ENCODE measurements around the gene MYL12A. TPM values are rescaled to one million over a fixed set of nuclear protein-coding genes. Genes with fewer than 3 reads are reported as not detected.
"Not testable (repeated sequence)": the region's sequence is repeated elsewhere in the genome, so short reads cannot be mapped to it uniquely, and the experiment has no call there.

MYL12A gene
- polyA plus RNA-seq, 4 donors = 270 to 708 (median 541) TPM

DNA sequence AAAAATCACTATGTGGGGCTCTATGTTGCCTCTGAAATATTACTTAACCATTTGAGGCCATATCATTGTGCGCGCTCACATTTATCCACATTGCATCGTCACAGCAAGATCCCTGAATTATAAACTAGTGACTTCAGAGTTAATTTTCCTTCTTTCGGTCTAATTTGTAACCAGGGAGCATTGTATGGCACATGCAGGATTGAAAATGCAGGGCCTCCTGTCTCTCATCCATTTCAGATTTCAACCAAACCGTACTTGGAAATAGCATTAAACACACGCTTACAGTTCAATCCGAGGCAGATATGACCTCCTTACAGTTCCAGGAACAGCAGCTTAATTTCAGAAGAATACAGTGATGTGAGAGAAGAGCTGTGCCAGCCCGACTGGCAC lies 28.4 kb upstream of the MYL12A start:
- 78 to 87% (median 84%) methylated on average over 8 of the region's 8 CpGs for WGBS, 3 donors
- Histone ChIP-seq H3K4me3 (ENCODE audit: low read depth in 1 of 3, low read length in 3 of 3) (no peak overlapping the region), H3K27me3 (ENCODE audit: control insufficient read depth in 3 of 3, insufficient read depth in 3 of 3, low read length in 3 of 3) (no peaks in the 10 kb centered on the region), H3K36me3 (ENCODE audit: control insufficient read depth in 3 of 3, insufficient read depth in 2 of 3, low read depth in 1 of 3, low read length in 3 of 3) (peaks cover 0 to 8% (median 0%) of the 10 kb centered on the region in 3 donors), H3K27ac (ENCODE audit: low read depth in 1 of 3, low read length in 2 of 3) (peak overlapping the region in 2 of 3 donors; percentile 1 to 94), H3K9me3 (ENCODE audit: control insufficient read depth in 2 of 2, insufficient read depth in 1 of 2, low read depth in 1 of 2, low read length in 1 of 2) (peaks cover 0 to 12% of the 10 kb centered on the region in 2 donors), H3K4me1 (ENCODE audit: control insufficient read depth in 3 of 3, insufficient read depth in 2 of 3, low read depth in 1 of 3, low read length in 2 of 3) (peaks cover 0 to 39% (median 5%) of the 10 kb centered on the region in 3 donors)
- no peak for FAIRE-seq
- DNase-seq = no peak

DNA sequence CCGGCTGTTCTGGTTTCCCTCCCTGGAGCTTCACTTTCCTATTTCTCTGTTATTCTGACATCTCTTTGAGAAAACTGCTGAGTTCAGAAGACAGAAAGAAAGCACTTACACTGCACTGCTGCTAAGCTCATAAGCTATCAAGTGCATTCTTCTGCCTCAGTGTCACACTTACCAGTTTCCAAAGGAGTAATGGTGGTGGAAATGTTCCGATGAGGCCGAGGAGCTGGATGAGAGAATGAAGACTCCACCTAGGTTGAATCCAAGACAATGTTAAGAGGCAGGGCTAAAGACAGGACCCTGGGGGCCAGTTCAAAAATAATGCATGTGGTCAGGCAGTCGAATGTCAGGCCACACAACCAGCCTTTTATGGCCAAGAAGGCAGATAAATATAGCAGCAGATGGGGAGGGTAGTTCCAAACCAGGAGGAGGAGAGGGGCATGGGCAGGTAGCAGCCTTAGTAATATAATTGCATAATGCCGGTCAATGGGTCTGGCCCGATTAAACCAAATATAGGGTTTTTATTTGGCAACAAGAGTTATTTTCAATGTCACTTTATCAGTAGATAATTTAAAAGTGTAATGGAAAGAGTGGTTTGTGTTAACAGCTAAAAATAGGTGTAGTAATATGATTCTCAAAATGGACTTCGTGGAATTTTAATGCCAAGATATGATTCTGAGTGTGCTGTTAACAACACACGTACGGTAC lies 27.8 kb upstream of the MYL12A start, which contains the start of gene MYOM1:
MYOM1 (minus strand) TSS at position 338 of the 705 bp plus-strand sequence. CDS start 4,745 bp downstream, outside the sequence.
- DNase-seq (peak in 1 of 2 donors; percentile 32), FAIRE-seq (no peak)
- Histone ChIP-seq H3K4me3 (ENCODE audit: low read depth in 1 of 3, low read length in 3 of 3) (no peak within 1 kb of the TSS), H3K36me3 (ENCODE audit: control insufficient read depth in 3 of 3, insufficient read depth in 2 of 3, low read depth in 1 of 3, low read length in 3 of 3) (peaks cover 0 to 4% (median 0%) of the 10 kb centered on the region in 3 donors), H3K9me3 (ENCODE audit: control insufficient read depth in 2 of 2, insufficient read depth in 1 of 2, low read depth in 1 of 2, low read length in 1 of 2) (peaks cover 0 to 10% of the 10 kb centered on the region in 2 donors), H3K4me1 (ENCODE audit: control insufficient read depth in 3 of 3, insufficient read depth in 2 of 3, low read depth in 1 of 3, low read length in 2 of 3) (peaks cover 0 to 41% (median 5%) of the 10 kb centered on the region in 3 donors), H3K27ac (ENCODE audit: low read depth in 1 of 3, low read length in 2 of 3) (peak within 1 kb of the TSS; percentile 1 to 94 (median 15)), H3K27me3 (ENCODE audit: control insufficient read depth in 3 of 3, insufficient read depth in 3 of 3, low read length in 3 of 3) (no peaks in the 10 kb centered on the region)
- WGBS, 3 donors = 79 to 89% (median 83%) methylated on average over 9 of the region's 9 CpGs

DNA sequence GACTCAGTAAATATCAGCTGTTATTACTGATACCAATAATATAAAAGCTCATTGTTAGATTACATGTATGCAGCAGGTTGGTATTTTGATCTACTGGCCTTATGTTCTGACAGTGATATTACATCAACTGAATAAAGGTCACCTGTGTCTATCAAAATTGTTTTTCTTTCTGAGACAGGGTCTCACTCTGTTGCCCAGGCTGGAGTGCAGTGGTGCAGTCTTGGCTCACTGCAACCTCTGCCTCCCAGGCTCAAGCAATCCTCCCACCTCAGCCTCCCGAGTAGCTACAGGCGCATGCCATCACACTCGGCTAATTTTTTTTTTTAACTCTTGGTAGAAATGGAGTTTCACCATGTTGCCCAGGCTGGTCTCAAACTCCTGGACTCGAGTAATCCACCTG lies 26.7 kb upstream of the MYL12A start:
- DNase-seq; H3K36me3 ChIP-seq (ENCODE audit: control insufficient read depth in 3 of 3, insufficient read depth in 2 of 3, low read depth in 1 of 3, low read length in 3 of 3); H3K27me3 ChIP-seq (ENCODE audit: control insufficient read depth in 3 of 3, insufficient read depth in 3 of 3, low read length in 3 of 3); H3K4me3 ChIP-seq (ENCODE audit: low read depth in 1 of 3, low read length in 3 of 3); FAIRE-seq; H3K9me3 ChIP-seq (ENCODE audit: control insufficient read depth in 2 of 2, insufficient read depth in 1 of 2, low read depth in 1 of 2, low read length in 1 of 2): not testable (repeated sequence)
- peak overlapping the region in 1 of 3 donors; percentile 15 for H3K27ac ChIP-seq (ENCODE audit: low read depth in 1 of 3, low read length in 2 of 3)
- 89 to 90% (median 89%) methylated on average over 4 of the region's 4 CpGs for WGBS, 3 donors
- H3K4me1 ChIP-seq (ENCODE audit: control insufficient read depth in 3 of 3, insufficient read depth in 2 of 3, low read depth in 1 of 3, low read length in 2 of 3) = peaks cover 0 to 49% (median 10%) of the 10 kb centered on the region in 3 donors

- WGBS, 3 donors = 93 to 96% (median 93%) methylated on average over 6 of the region's 6 CpGs
These were observed 26.1 kb upstream of the MYL12A start for GRCh38 chr18:3221496-3221895.

GRCh38 chr18:3223356-3223755 lies 24.2 kb upstream of the MYL12A start:
- H3K27ac ChIP-seq (ENCODE audit: low read depth in 1 of 3, low read length in 2 of 3) = peak overlapping the region in 1 of 3 donors; percentile 26
- no peaks in the 10 kb centered on the region for H3K27me3 ChIP-seq (ENCODE audit: control insufficient read depth in 3 of 3, insufficient read depth in 3 of 3, low read length in 3 of 3)
- H3K4me1 ChIP-seq (ENCODE audit: control insufficient read depth in 3 of 3, insufficient read depth in 2 of 3, low read depth in 1 of 3, low read length in 2 of 3) = peaks cover 0 to 36% (median 7%) of the 10 kb centered on the region in 3 donors
- FAIRE-seq (no peak), DNase-seq (no peak)
- 54 to 63% (median 63%) methylated on average over 1 of the region's 1 CpG for WGBS, 3 donors
- H3K36me3 ChIP-seq (ENCODE audit: control insufficient read depth in 3 of 3, insufficient read depth in 2 of 3, low read depth in 1 of 3, low read length in 3 of 3) = no peaks in the 10 kb centered on the region
- H3K4me3 ChIP-seq (ENCODE audit: low read depth in 1 of 3, low read length in 3 of 3) = no peak overlapping the region
- H3K9me3 ChIP-seq (ENCODE audit: control insufficient read depth in 2 of 2, insufficient read depth in 1 of 2, low read depth in 1 of 2, low read length in 1 of 2) = no peaks in the 10 kb centered on the region

More at GRCh38 chr18:3221496-3221895, 26.1 kb upstream of the MYL12A start:
- Histone ChIP-seq H3K4me3 (ENCODE audit: low read depth in 1 of 3, low read length in 3 of 3) (no peak overlapping the region), H3K27me3 (ENCODE audit: control insufficient read depth in 3 of 3, insufficient read depth in 3 of 3, low read length in 3 of 3) (no peaks in the 10 kb centered on the region), H3K36me3 (ENCODE audit: control insufficient read depth in 3 of 3, insufficient read depth in 2 of 3, low read depth in 1 of 3, low read length in 3 of 3) (no peaks in the 10 kb centered on the region), H3K27ac (ENCODE audit: low read depth in 1 of 3, low read length in 2 of 3) (no peak overlapping the region), H3K9me3 (ENCODE audit: control insufficient read depth in 2 of 2, insufficient read depth in 1 of 2, low read depth in 1 of 2, low read length in 1 of 2) (peaks cover 0 to 6% of the 10 kb centered on the region in 2 donors), H3K4me1 (ENCODE audit: control insufficient read depth in 3 of 3, insufficient read depth in 2 of 3, low read depth in 1 of 3, low read length in 2 of 3) (peaks cover 0 to 49% (median 10%) of the 10 kb centered on the region in 3 donors)
- DNase-seq (no peak), FAIRE-seq (no peak)

DNA sequence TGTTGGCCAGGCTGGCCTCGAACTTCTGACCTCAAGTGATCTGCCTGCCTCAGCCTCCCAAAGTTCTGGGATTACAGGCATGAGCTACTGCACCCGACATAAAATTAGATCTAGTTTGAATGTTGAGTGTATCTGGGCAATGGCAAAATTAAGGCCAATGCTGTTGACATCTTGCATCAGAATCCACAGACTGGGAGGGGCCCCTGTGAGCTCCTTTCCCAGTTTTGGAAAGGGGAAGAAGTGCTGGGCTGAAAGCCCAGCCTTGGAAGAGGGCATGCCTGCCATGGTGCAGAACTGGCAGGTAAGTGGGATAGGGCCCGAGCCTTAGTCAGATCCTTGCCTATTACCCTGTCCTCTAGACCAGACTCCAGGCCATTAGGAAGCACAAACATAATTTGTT lies 23.4 kb upstream of the MYL12A start:
- 89 to 92% (median 89%) methylated on average over 3 of the region's 3 CpGs for WGBS, 3 donors
- Histone ChIP-seq H3K27me3 (ENCODE audit: control insufficient read depth in 3 of 3, insufficient read depth in 3 of 3, low read length in 3 of 3) (no peaks in the 10 kb centered on the region), H3K4me3 (ENCODE audit: low read depth in 1 of 3, low read length in 3 of 3) (no peak overlapping the region), H3K27ac (ENCODE audit: low read depth in 1 of 3, low read length in 2 of 3) (no peak overlapping the region), H3K4me1 (ENCODE audit: control insufficient read depth in 3 of 3, insufficient read depth in 2 of 3, low read depth in 1 of 3, low read length in 2 of 3) (peaks cover 0 to 31% (median 7%) of the 10 kb centered on the region in 3 donors), H3K9me3 (ENCODE audit: control insufficient read depth in 2 of 2, insufficient read depth in 1 of 2, low read depth in 1 of 2, low read length in 1 of 2) (no peaks in the 10 kb centered on the region), H3K36me3 (ENCODE audit: control insufficient read depth in 3 of 3, insufficient read depth in 2 of 3, low read depth in 1 of 3, low read length in 3 of 3) (no peaks in the 10 kb centered on the region)
- DNase-seq (no peak), FAIRE-seq (no peak)

- H3K27me3 ChIP-seq (ENCODE audit: control insufficient read depth in 3 of 3, insufficient read depth in 3 of 3, low read length in 3 of 3) = no peaks in the 10 kb centered on the region
- H3K9me3 ChIP-seq (ENCODE audit: control insufficient read depth in 2 of 2, insufficient read depth in 1 of 2, low read depth in 1 of 2, low read length in 1 of 2) = no peaks in the 10 kb centered on the region
- FAIRE-seq (no peak), DNase-seq (peak; percentile 48 to 80)
- no peaks in the 10 kb centered on the region for H3K36me3 ChIP-seq (ENCODE audit: control insufficient read depth in 3 of 3, insufficient read depth in 2 of 3, low read depth in 1 of 3, low read length in 3 of 3)
- H3K27ac ChIP-seq (ENCODE audit: low read depth in 1 of 3, low read length in 2 of 3) = peak overlapping the region in 2 of 3 donors; percentile 44 to 49
- WGBS, 3 donors = 23 to 59% (median 37%) methylated on average over 3 of the region's 3 CpGs
- H3K4me1 ChIP-seq (ENCODE audit: control insufficient read depth in 3 of 3, insufficient read depth in 2 of 3, low read depth in 1 of 3, low read length in 2 of 3) = peaks cover 0 to 22% (median 7%) of the 10 kb centered on the region in 3 donors
- no peak overlapping the region for H3K4me3 ChIP-seq (ENCODE audit: low read depth in 1 of 3, low read length in 3 of 3)
These were observed 22.0 kb upstream of the MYL12A start for GRCh38 chr18:3225588-3225987.

DNA sequence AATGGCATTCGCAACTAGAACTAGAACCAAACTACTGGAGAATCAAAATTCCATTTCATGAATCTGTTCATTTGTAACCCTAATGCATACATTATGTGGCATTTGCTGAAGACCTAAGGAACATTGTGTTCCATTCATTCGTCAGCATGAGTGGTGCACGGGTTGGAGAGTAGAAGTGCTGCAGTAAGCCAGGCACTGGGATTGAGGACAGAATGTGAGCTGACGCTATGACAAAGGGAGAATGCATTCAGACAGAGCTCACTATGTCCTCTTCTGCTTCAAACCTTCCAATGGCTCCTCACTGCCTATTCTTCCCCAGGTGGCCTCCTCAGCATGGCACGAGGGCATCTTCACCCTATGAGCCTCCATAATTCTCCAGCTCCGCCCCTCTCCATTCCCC lies 21.6 kb upstream of the MYL12A start:
- FAIRE-seq (no peak), DNase-seq (no peak)
- Histone ChIP-seq H3K27ac (ENCODE audit: low read depth in 1 of 3, low read length in 2 of 3) (no peak overlapping the region), H3K4me1 (ENCODE audit: control insufficient read depth in 3 of 3, insufficient read depth in 2 of 3, low read depth in 1 of 3, low read length in 2 of 3) (peaks cover 0 to 21% (median 7%) of the 10 kb centered on the region in 3 donors), H3K27me3 (ENCODE audit: control insufficient read depth in 3 of 3, insufficient read depth in 3 of 3, low read length in 3 of 3) (no peaks in the 10 kb centered on the region), H3K4me3 (ENCODE audit: low read depth in 1 of 3, low read length in 3 of 3) (no peak overlapping the region), H3K36me3 (ENCODE audit: control insufficient read depth in 3 of 3, insufficient read depth in 2 of 3, low read depth in 1 of 3, low read length in 3 of 3) (no peaks in the 10 kb centered on the region), H3K9me3 (ENCODE audit: control insufficient read depth in 2 of 2, insufficient read depth in 1 of 2, low read depth in 1 of 2, low read length in 1 of 2) (no peaks in the 10 kb centered on the region)
- 90 to 94% (median 92%) methylated on average over 6 of the region's 6 CpGs for WGBS, 3 donors

Data from small intestine (tissue), 7 donors.